A673 (cell line): ENCODE results near the gene EXOC2. TPM values are rescaled to one million over a fixed set of nuclear protein-coding genes. Genes with fewer than 3 reads are reported as not detected.

Experiments
- BruUV-seq: library from RNA; stranded (reverse); fragments of 400-500 nt; replicated peaks from 2 replicates; lab custom pipeline; 2021; lab: Mats Ljungman, UMichigan
- CTCF ChIA-PET: fragments of 300-600 bp; sonication (Branson Sonifier 250); formaldehyde crosslinking; loops from one replicate; lab custom pipeline; 2022; ENCODE audit warnings: antibody characterized with exemption; lab: Charles Lee
- POLR2A ChIA-PET: fragments of 300-600 bp; sonication (Branson Sonifier 250); formaldehyde crosslinking; loops from one replicate; lab custom pipeline; 2022; ENCODE audit warnings: antibody characterized with exemption; ENCODE audit not compliant: low non-redundant PET; lab: Charles Lee
- DNase-seq: peaks from one replicate; pipeline ENCODE4 v3.0.0-alpha.2; 2015; ENCODE audit warnings: low spot score
- H3K27ac ChIP-seq: fragments of 200-600 bp; sonication (generic); 2 replicates; pipeline ENCODE4 v1.5.1; 2016; ENCODE audit warnings: mixed run types, low read depth, mild to moderate bottlenecking, mixed read lengths, antibody characterized with exemption, low read length; ENCODE audit not compliant: poor library complexity, severe bottlenecking
- H3K27me3 ChIP-seq: fragments of 200-600 bp; sonication (generic); replicated peaks from 2 replicates; pipeline ENCODE4 v1.6.1; 2017; ENCODE audit warnings: mixed run types, low read depth, mild to moderate bottlenecking, mixed read lengths, antibody characterized with exemption, low read length; ENCODE audit not compliant: insufficient read depth, poor library complexity
- H3K36me3 ChIP-seq: fragments of 200-600 bp; sonication (generic); 2 replicates; pipeline ENCODE4 v1.6.1; 2016; ENCODE audit warnings: mixed run types, mild to moderate bottlenecking, mixed read lengths, antibody characterized with exemption, low read length; ENCODE audit not compliant: insufficient read depth, poor library complexity, severe bottlenecking
- H3K4me1 ChIP-seq: fragments of 200-600 bp; sonication (generic); 2 replicates; pipeline ENCODE4 v1.6.1; 2017; ENCODE audit warnings: mixed run types, mild to moderate bottlenecking, mixed read lengths, antibody characterized with exemption, low read length; ENCODE audit not compliant: insufficient read depth, poor library complexity, severe bottlenecking
- H3K4me3 ChIP-seq: fragments of 200-600 bp; sonication (generic); 2 replicates; pipeline ENCODE4 v1.5.1; 2016; ENCODE audit warnings: low read depth, mixed run types, mild to moderate bottlenecking, mixed read lengths, low read length; ENCODE audit not compliant: poor library complexity, severe bottlenecking
- H3K9me3 ChIP-seq: fragments of 200-600 bp; sonication (generic); 2 replicates; pipeline ENCODE4 v1.6.1; 2016; ENCODE audit warnings: mixed run types, low read depth, mild to moderate bottlenecking, mixed read lengths, antibody characterized with exemption, low read length; ENCODE audit not compliant: poor library complexity, severe bottlenecking
- CTCF ChIP-seq: fragments of 300-800, 200-600 bp; sonication (generic); conservative IDR thresholded peaks from 2 replicates; pipeline ENCODE4 v1.5.1; 2017; ENCODE audit warnings: low read depth, mild to moderate bottlenecking, antibody characterized with exemption, low read length, moderate library complexity, mixed read lengths
- EZH2 ChIP-seq: fragments of 200-600 bp; sonication (generic); IDR thresholded peaks from 2 replicates; pipeline ENCODE4 v1.6.1; 2017; ENCODE audit warnings: borderline replicate concordance, low read depth, mild to moderate bottlenecking, mixed read lengths, antibody characterized with exemption, low read length; ENCODE audit not compliant: poor library complexity, severe bottlenecking
- intact Hi-C: fragments of 100-400 bp; cut with micrococcal nuclease; formaldehyde crosslinking; loops from one replicate; pipeline ENCODE4 v1.10.0; 2022; ENCODE audit not compliant: unreplicated experiment
- total RNA-seq: library from RNA; stranded (reverse); gene quantifications from 2 replicates; pipeline ENCODE4 v1.2.3, GENCODE V29; 2021

EXOC2 gene
- total RNA-seq, 1 experiment from 2014 or later: 22.4 TPM

- ChIA-PET CTCF (no interaction called here), POLR2A (no interaction called here)
- intact Hi-C loops: no loop called here
- no peaks in the 10 kb centered on the region for H3K36me3 ChIP-seq
- DNase-seq: peak; percentile 17
- BruUV-seq: no TSS peak
- H3K4me3 ChIP-seq: no peak overlapping the region
- no peak for TF ChIP-seq CTCF
- no peaks in the 10 kb centered on the region for H3K9me3 ChIP-seq
- H3K27me3 ChIP-seq: no peaks in the 10 kb centered on the region
- H3K4me1 ChIP-seq: peaks cover 18% of the 10 kb centered on the region
- peak overlapping the region; percentile 45 for H3K27ac ChIP-seq
Measured at GRCh38 chr6:659716-660581, 33.0 kb downstream of the EXOC2 start.

DNA sequence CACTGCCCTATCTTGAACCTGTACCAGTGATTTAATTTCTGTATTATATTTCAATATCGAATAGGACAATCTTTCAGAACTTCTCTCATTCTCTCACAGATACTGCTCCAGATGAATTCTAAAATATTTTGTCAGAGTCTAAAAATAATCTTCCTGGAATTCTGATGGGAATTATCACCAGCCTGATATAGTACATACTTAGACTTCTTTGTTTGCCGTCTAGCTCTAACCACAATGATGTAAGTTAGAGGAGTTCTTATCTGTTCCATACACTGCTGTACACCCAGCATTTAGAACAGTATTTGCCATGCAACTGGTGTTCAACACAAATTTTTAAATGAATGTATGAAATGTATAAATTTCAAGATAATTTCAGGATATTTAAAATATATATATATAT lies 34.7 kb downstream of the EXOC2 start:
- Histone ChIP-seq H3K36me3 (no peaks in the 10 kb centered on the region), H3K27ac (no peak overlapping the region), H3K9me3 (no peaks in the 10 kb centered on the region), H3K4me1 (peaks cover 18% of the 10 kb centered on the region), H3K27me3 (no peaks in the 10 kb centered on the region), H3K4me3 (no peak overlapping the region)
- no TSS peak for BruUV-seq
- DNase-seq: no peak
- POLR2A ChIA-PET: no interaction called here
- no peak for TF ChIP-seq CTCF
- TF ChIP-seq EZH2: no peak
- CTCF ChIA-PET: no interaction called here
- intact Hi-C loops: no loop called here

DNA sequence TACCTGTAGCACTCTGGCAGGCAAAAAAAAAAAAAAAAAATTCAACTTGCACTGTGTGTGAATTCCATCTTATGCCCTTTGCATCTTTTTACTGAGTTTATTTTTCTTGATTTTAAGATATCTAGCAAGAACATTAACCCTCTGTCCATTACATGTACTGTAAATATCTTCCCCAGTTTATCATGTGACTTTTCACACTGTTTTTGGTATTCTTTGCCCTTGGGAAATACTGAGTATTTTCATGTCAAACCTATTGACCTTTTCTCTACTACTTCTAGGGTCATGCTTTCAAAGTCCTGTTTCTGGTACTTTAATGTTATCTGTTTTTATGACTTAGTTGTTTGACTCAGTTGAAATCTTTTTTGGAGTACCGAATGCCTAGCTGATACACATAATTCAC lies 35.2 kb downstream of the EXOC2 start:
- H3K9me3 ChIP-seq: no peaks in the 10 kb centered on the region
- intact Hi-C loops: no loop called here
- CTCF ChIA-PET: no interaction called here
- H3K27ac ChIP-seq: no peak overlapping the region
- H3K36me3 ChIP-seq: no peaks in the 10 kb centered on the region
- no peak for DNase-seq
- no peak overlapping the region for H3K4me3 ChIP-seq
- H3K27me3 ChIP-seq: no peaks in the 10 kb centered on the region
- peaks cover 18% of the 10 kb centered on the region for H3K4me1 ChIP-seq
- TF ChIP-seq CTCF (no peak), EZH2 (no peak)
- POLR2A ChIA-PET: no interaction called here
- no TSS peak for BruUV-seq
